HPDE6-E6E7 (cell line): ENCODE data around the gene AP5S1.
"Not testable (repeated sequence)": the region's sequence is repeated elsewhere in the genome, so short reads cannot be mapped to it uniquely, and the experiment has no call there.

ENCODE experiments used
- DNase-seq: peaks from one replicate; pipeline ENCODE4 v3.0.0; 2011; ENCODE audit warnings: missing footprints; ENCODE audit errors: extremely low spot score

The AP5S1 gene

GRCh38 chr20:3794168-3794567, 26.2 kb upstream of the AP5S1 start:
- DNase-seq, result not testable (repeated sequence)

- no peak for DNase-seq
Measured at GRCh38 chr20:3794701-3795420, 25.5 kb upstream of the AP5S1 start.

GRCh38 chr20:3795511-3796468, 24.6 kb upstream of the AP5S1 start, which contains the start of gene CDC25B:
CDC25B (plus strand) TSS chr20:3796310; CDS start chr20:3796532, 222 bp downstream.
- DNase-seq, result peak; percentile 96

GRCh38 chr20:3796477-3797225, 23.7 kb upstream of the AP5S1 start:
- DNase-seq, result no peak

GRCh38 chr20:3797226-3797545, 23.2 kb upstream of the AP5S1 start:
- no peak for DNase-seq

- no peak for DNase-seq
Measured at GRCh38 chr20:3797592-3798372, 22.6 kb upstream of the AP5S1 start.

- DNase-seq, result no peak
Measured at GRCh38 chr20:3798373-3798768, 22.0 kb upstream of the AP5S1 start.

GRCh38 chr20:3798908-3799248, 21.5 kb upstream of the AP5S1 start:
- no peak for DNase-seq

- no peak for DNase-seq
Measured at GRCh38 chr20:3800256-3800877, 20.0 kb upstream of the AP5S1 start.

- DNase-seq, result no peak
Measured at GRCh38 chr20:3800878-3801260, 19.5 kb upstream of the AP5S1 start.

GRCh38 chr20:3801299-3801698, 19.0 kb upstream of the AP5S1 start:
- no peak for DNase-seq

GRCh38 chr20:3801846-3802245, 18.5 kb upstream of the AP5S1 start:
- DNase-seq, result no peak

GRCh38 chr20:3802524-3803239, 17.7 kb upstream of the AP5S1 start:
- no peak for DNase-seq

GRCh38 chr20:3803289-3803688, 17.1 kb upstream of the AP5S1 start:
- DNase-seq, result no peak

GRCh38 chr20:3803854-3804253, 16.5 kb upstream of the AP5S1 start:
- DNase-seq, result no peak

- DNase-seq, result no peak
Measured at GRCh38 chr20:3804254-3804751, 16.0 kb upstream of the AP5S1 start.

- DNase-seq, result no peak
Measured at GRCh38 chr20:3804781-3805180, 15.6 kb upstream of the AP5S1 start.

GRCh38 chr20:3808544-3808943, 11.8 kb upstream of the AP5S1 start:
- no peak for DNase-seq

GRCh38 chr20:3811467-3812258, 8.7 kb upstream of the AP5S1 start:
- peak; percentile 97 for DNase-seq
